Astrocyte of the cerebellum (primary cell): Measurements from ENCODE around the gene CFAP73.

Experiments
- DNase-seq: peaks from one replicate; pipeline ENCODE4 v3.0.0-alpha.2; 2011; ENCODE audit warnings: low read depth
- H3K4me3 ChIP-seq: 2 replicates; pipeline ENCODE4 v1.5.1; 2011; ENCODE audit warnings: mild to moderate bottlenecking, low read depth, low read length, moderate library complexity
- CTCF ChIP-seq: IDR thresholded peaks from 2 replicates; pipeline ENCODE4 v1.5.1; 2012; ENCODE audit warnings: low read length, low read depth, moderate library complexity, mild to moderate bottlenecking; ENCODE audit errors: missing control alignments
- in situ Hi-C: cut with HindIII; loops from 2 replicates; pipeline ENCODE4 v1.10.0; 2017; ENCODE audit warnings: low sequenced_read_pairs

The CFAP73 gene

GRCh38 chr12:113130457-113131135 lies 18.9 kb upstream of the CFAP73 start:
- DNase-seq, result no peak
- in situ Hi-C loops, result no loop called here
- no peak overlapping the region for H3K4me3 ChIP-seq
- peak; percentile 38 for TF ChIP-seq CTCF

GRCh38 chr12:113131556-113131955 lies 18.0 kb upstream of the CFAP73 start:
- no peak overlapping the region for H3K4me3 ChIP-seq
- TF ChIP-seq CTCF, result no peak
- no peak for DNase-seq
- in situ Hi-C loops, result no loop called here

GRCh38 chr12:113133036-113133435 lies 16.5 kb upstream of the CFAP73 start:
- no peak for DNase-seq
- no peak overlapping the region for H3K4me3 ChIP-seq
- TF ChIP-seq CTCF, result no peak
- in situ Hi-C loops, result no loop called here

GRCh38 chr12:113133666-113134065 lies 15.9 kb upstream of the CFAP73 start:
- H3K4me3 ChIP-seq, result no peak overlapping the region
- in situ Hi-C loops, result no loop called here
- DNase-seq, result no peak
- no peak for TF ChIP-seq CTCF

GRCh38 chr12:113134071-113134470 lies 15.5 kb upstream of the CFAP73 start:
- H3K4me3 ChIP-seq, result no peak overlapping the region
- TF ChIP-seq CTCF, result no peak
- in situ Hi-C loops, result no loop called here
- no peak for DNase-seq

GRCh38 chr12:113134521-113134951 lies 15.0 kb upstream of the CFAP73 start:
- in situ Hi-C loops, result no loop called here
- no peak overlapping the region for H3K4me3 ChIP-seq
- DNase-seq, result no peak
- no peak for TF ChIP-seq CTCF
